Duodenal mucosa (tissue), 2 donors: ENCODE results near the gene IQCE.
"Not testable (repeated sequence)": the region's sequence is repeated elsewhere in the genome, so short reads cannot be mapped to it uniquely, and the experiment has no call there.

ENCODE experiments used
- H3K27ac ChIP-seq: one replicate; pipeline ENCODE4 v1.7.0; 2013; ENCODE audit warnings: low read depth, low read length
- H3K27me3 ChIP-seq, 2 donors: one replicate each; pipeline ENCODE4 v1.7.0; 2013; ENCODE audit warnings: low read length in 2 of 2, control low read depth in 1 of 2; ENCODE audit not compliant: insufficient read depth in 2 of 2, control insufficient read depth in 1 of 2
- H3K36me3 ChIP-seq, 2 donors: one replicate each; pipeline ENCODE4 v1.7.0; 2013; ENCODE audit warnings: low read length in 2 of 2, control low read depth in 1 of 2; ENCODE audit not compliant: insufficient read depth in 2 of 2, control insufficient read depth in 1 of 2
- H3K4me1 ChIP-seq, 2 donors: one replicate each; pipeline ENCODE4 v1.7.0; 2013; ENCODE audit warnings: low read length in 2 of 2, control low read depth in 1 of 2; ENCODE audit not compliant: insufficient read depth in 2 of 2, control insufficient read depth in 1 of 2
- H3K4me3 ChIP-seq, 2 donors: one replicate each; pipeline ENCODE4 v1.7.0; 2013; ENCODE audit warnings: low read length in 2 of 2, low read depth in 1 of 2
- H3K9ac ChIP-seq, 2 donors: one replicate each; pipeline ENCODE4 v1.7.0; 2013; ENCODE audit warnings: low read length in 2 of 2, low read depth in 1 of 2
- H3K9me3 ChIP-seq, 2 donors: one replicate each; pipeline ENCODE4 v1.7.0; 2013; ENCODE audit warnings: low read length in 2 of 2, control low read depth in 1 of 2; ENCODE audit not compliant: control insufficient read depth in 1 of 2

IQCE gene

DNA sequence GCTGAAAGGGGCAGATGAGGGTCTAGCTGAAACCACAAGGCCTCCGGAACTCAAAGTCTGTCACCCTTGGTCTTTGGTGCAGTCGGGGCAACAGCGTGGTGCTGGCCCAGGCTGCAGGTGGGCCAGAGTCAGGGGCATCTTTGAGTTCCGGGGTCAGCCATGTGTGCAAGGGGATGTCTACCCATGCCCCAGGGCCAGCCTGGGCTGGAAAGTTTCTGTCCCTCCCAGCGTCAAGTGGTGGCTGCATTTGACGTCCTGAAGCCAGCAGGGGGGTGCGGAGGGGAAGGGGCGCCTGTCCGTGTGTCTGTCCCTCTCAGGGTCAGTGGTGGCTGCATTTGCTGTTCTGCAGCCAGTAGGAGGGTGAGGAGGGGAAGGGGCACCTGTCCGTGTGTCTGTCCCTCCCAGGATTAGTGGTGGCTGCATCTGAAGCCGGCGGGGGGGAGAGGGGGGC lies 4.1 kb upstream of the IQCE start:
- peak overlapping the region; percentile 70 to 84 for H3K9ac ChIP-seq
- peaks cover 11 to 31% of the 10 kb centered on the region in 2 donors for H3K4me1 ChIP-seq
- no peaks in the 10 kb centered on the region for H3K27me3 ChIP-seq
- H3K4me3 ChIP-seq, result peak overlapping the region; percentile 74 to 85
- no peaks in the 10 kb centered on the region for H3K9me3 ChIP-seq
- peaks cover 0 to 4% of the 10 kb centered on the region in 2 donors for H3K36me3 ChIP-seq
- no peak overlapping the region for H3K27ac ChIP-seq

DNA sequence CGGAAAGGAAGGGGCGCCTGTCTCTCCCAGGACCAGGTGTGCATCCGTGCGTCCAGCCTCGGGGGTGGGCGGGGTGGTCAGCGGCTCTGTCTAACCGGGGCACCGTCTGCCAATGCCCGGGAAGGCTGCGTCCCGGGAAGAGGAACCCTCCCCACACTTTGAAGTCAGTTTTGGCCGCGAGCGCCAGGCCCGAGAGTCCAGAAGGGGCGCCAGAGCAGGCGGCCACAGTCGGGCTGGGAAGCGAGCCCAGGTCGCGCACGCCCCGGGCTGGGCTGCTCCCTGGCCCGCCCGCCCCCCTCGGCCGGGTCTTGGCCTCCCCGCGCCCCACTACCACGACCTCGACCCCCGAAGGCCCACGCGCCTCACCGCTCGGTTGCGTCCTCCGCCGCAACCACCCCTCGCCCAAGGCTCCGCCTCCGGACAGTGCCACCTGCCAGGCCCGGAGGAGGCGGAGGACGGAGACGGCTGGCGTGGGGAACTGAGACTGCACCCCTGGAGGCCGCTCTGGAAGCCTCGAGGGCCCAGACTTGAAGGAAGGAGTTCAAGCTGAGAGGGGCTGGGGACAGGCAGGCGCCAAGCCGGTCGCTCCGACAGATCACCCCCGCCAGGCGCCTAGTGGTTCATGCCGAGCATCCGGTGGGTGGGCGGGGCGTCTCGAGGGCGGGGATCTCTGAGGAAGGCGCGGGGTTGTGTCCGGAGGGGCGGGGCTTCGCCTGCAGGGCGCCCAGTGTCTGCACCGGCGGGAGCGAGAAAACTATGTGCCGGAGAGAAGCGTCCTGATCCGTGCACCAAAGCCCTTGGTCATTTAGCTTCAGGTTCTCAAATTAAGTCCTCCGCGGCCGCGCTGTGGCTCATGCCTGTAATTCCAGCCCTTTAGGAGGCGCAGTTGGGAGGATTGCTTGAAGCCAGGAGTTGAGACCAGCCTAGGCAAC lies 3.4 kb upstream of the IQCE start, which contains the start of gene BRAT1:
Gene BRAT1 (minus strand): TSS at position 404 of the 932 bp plus-strand sequence. CDS start 1,093 bp downstream, outside the sequence.
- peak within 1 kb of the TSS; percentile 74 to 85 for H3K4me3 ChIP-seq
- H3K27ac ChIP-seq, result peak within 1 kb of the TSS; percentile 98
- H3K9me3 ChIP-seq, result no peaks in the 10 kb centered on the region
- peaks cover 17 to 38% of the 10 kb centered on the region in 2 donors for H3K4me1 ChIP-seq
- no peaks in the 10 kb centered on the region for H3K27me3 ChIP-seq
- H3K36me3 ChIP-seq, result peaks cover 0 to 4% of the 10 kb centered on the region in 2 donors
- peak within 1 kb of the TSS; percentile 84 to 91 for H3K9ac ChIP-seq

DNA sequence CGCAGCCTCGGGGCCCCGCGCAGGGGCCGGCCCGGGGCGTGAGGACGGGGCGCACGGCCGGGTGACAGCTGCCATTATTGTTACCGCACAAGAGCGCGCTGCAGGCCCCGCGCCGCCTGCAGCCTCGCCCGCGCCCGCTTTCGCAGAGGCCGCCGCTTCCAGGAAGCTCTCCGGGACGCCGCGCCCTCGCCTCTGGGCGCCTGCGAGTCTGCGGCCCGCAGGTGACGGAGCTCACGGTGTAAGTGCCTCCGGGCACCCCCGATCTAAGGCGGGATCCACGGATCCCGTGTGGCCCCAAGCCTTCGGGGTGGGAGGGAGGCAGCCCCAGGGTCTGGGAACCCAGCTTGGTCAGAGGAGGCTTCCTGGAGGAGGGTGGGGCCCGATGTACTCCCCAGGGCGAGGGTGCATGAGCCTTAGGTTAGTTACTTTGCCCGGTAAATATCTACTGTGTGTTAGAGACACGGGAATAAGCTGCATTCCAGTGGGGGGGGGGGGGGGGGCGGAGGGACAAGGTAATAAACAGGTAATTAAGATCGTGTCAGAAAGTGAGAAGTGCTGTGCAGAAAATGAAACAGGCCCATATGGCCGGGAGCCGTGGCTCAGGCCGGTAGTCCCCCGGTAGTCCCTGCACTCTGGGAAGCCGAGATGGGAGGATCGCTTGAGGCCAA lies 638 bp downstream of the IQCE start:
- no peaks in the 10 kb centered on the region for H3K9me3 ChIP-seq
- H3K4me3 ChIP-seq, result peak overlapping the region; percentile 71 to 85
- H3K36me3 ChIP-seq, result no peaks in the 10 kb centered on the region
- H3K27me3 ChIP-seq, result no peaks in the 10 kb centered on the region
- H3K4me1 ChIP-seq, result peaks cover 9 to 28% of the 10 kb centered on the region in 2 donors
- peak overlapping the region; percentile 64 to 66 for H3K9ac ChIP-seq
- H3K27ac ChIP-seq, result peak overlapping the region; percentile 67

DNA sequence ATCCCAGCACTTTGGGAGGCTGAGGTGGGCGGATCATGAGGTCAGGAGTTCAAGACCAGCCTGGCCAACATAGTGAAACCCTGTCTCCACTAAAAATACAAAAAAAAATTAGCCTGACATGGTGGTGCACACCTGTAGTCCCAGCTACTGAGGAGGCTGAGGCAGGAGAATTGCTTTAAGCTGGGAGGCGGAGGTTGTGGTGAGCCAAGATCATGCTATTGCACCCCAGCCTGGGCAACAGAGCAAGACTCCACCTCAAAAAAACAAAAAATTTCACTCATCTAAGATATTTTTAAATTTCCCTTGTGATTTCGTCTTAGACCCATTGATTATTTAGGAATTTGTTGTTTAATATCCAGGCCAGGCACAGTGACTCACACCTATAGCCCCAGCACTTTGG lies 5.2 kb downstream of the IQCE start:
- not testable (repeated sequence) for H3K36me3 ChIP-seq, H3K27ac ChIP-seq, H3K9me3 ChIP-seq, H3K27me3 ChIP-seq, H3K9ac ChIP-seq, H3K4me3 ChIP-seq
- peaks cover 32 to 34% of the 10 kb centered on the region in 2 donors for H3K4me1 ChIP-seq

DNA sequence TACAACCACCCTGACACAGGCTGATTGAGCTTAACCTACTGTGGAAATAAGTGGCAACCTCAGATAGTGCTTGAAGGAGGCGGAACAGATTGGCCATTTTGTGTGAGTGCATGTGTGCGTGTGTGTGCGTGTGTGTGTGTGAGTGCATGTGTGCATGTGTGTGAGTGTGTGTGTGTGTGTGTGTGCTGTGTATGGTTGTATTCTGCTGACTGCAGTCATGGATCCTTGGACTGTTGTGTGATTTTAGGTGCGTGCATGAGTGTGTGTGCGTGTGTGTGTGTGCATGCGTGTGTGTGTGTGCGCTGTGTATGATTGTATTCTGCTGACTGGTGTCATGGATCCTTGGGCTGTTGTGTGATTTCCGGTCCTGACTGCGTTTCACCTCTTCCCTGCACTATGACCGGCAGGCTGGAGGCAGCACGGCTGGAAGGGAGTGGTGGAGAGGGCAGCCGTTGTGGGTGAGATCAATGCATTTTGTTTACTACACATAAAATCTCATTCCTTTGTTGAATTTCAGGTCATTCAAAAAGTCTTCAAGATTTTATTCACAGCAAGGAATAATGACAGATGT lies 6.3 kb downstream of the IQCE start:
- Histone ChIP-seq H3K27ac (no peak overlapping the region), H3K4me3 (peak overlapping the region in 1 of 2 donors; percentile 22)

DNA sequence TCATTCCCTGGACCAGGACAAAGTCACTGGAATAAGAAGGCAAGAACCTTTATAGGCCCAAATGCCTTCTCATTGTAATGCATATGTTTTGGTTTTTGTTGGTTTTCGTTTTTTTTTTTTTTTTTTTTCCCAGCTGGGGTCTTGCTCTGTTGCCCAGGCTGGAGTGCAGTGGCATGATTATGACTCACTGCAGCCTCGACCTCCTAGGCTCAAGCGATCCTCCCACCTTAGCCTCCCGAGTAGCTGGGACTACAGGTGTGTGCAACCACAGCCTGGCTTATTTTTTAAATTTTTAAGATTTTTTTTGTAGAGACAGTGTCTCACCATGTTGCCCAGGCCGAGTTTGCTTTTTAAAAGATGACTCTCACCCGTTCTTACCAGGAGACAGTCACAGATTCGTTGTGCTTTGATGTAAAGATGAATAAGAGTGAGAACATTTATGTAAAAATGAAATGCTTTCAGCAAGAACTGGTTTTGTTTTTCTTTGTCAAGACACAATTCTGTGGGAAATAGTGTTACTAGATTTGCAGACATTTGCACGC lies 7.6 kb downstream of the IQCE start:
- Histone ChIP-seq H3K9ac (no peak overlapping the region), H3K4me1 (peaks cover 29% of the 10 kb centered on the region in 2 donors), H3K27ac (no peak overlapping the region), H3K4me3 (no peak overlapping the region), H3K9me3 (no peaks in the 10 kb centered on the region), H3K27me3 (no peaks in the 10 kb centered on the region), H3K36me3 (peaks cover under 1 to 8% of the 10 kb centered on the region in 2 donors)

More for the DNA sequence above, 6.3 kb downstream of the IQCE start:
- Histone ChIP-seq H3K36me3 (peaks cover 0 to 8% of the 10 kb centered on the region in 2 donors), H3K9me3 (no peaks in the 10 kb centered on the region), H3K9ac (peak overlapping the region in 1 of 2 donors; percentile 7), H3K27me3 (no peaks in the 10 kb centered on the region), H3K4me1 (peaks cover 30% of the 10 kb centered on the region in 2 donors)

DNA sequence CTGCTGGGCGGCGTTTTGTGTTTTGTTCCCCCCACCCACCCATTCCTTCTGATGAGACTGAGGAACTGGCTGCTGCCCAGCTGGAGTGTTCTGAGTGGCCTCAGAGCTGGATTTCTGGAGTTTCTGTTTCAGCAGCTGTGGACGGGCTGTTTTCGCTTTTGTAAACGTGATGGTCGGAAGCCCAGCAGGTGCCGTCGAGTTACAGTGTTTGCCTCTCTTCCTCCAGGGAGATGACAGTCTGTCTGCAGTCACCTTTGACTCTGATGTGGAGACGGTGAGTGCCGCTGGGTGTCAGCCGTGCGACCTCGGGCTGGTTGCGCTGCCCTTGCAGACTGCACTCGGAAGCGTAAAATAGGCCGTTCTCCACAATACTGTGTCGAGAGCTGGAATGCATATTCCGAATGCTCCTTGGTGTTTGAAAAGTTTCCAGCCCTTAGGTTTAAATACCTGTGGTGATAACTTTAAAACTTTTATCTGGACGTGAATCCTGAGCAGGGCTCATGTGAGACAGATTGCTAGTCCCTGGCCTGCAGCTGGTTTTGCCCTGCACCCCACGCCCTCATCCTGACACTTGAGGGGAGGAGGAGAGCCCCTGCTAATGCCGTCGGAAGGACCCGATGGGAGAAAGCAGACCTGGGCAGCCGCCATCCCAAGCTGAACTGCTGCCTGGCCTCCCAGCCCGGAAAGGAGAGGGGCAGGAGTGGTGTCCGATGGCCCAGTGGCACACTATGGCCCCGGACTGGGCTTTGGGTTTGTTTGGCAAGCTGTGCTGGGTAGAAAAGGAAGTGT lies 8.3 kb downstream of the IQCE start:
- peaks cover 35 to 36% of the 10 kb centered on the region in 2 donors for H3K4me1 ChIP-seq
- no peak overlapping the region for H3K9ac ChIP-seq
- peak overlapping the region in 1 of 2 donors; percentile 36 for H3K4me3 ChIP-seq

DNA sequence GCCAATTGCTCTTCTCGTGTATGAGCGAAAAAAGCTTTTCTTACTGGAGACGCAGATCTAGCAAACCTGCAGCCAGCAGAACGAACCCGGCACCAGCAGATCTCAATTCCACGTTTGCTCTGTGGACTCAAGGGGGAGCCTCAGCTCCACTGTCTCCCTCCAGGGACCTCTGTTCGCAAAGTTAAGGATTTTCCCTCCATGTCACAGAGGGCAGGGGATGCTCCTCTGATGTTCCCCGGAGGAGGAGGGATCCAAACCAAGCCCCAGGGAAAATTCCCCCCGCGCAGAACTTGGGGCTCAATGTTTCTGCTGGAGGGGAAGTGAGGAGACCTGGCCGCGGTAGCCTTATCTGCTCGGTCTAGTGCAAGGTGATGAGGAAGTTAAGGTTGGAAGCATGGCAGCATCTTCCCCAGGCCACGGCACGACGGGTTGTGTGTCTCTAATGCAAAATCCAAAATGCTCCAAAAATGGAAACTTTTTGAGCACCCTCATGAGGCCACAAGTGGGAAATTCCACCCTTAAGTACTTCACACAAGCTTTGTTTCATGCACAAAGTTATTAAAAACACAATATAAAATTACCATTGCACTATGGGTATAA lies 9.0 kb downstream of the IQCE start:
- no peak overlapping the region for H3K27ac ChIP-seq
- peaks cover 39 to 41% of the 10 kb centered on the region in 2 donors for H3K4me1 ChIP-seq
- peaks cover 3 to 13% of the 10 kb centered on the region in 2 donors for H3K36me3 ChIP-seq
- H3K27me3 ChIP-seq, result no peaks in the 10 kb centered on the region
- H3K4me3 ChIP-seq, result no peak overlapping the region
- H3K9me3 ChIP-seq, result no peaks in the 10 kb centered on the region
- no peak overlapping the region for H3K9ac ChIP-seq

More for the DNA sequence above, 8.3 kb downstream of the IQCE start:
- Histone ChIP-seq H3K27ac (no peak overlapping the region), H3K9me3 (no peaks in the 10 kb centered on the region), H3K27me3 (no peaks in the 10 kb centered on the region), H3K36me3 (peaks cover 3 to 10% of the 10 kb centered on the region in 2 donors)
